Measurements from ENCODE around the gene SRCAP. TPM values are rescaled to one million over a fixed set of nuclear protein-coding genes. Genes with fewer than 3 reads are reported as not detected.

Gene SRCAP
- 14.5 TPM for polyA plus RNA-seq (2012; ENCODE audit: insufficient read length, low read depth)

- peak; percentile 85; the same call in 1 of the 2 replicates for TF ChIP-seq SIN3A (IDR thresholded peaks at IDR 0.05; ENCODE audit: borderline replicate concordance, insufficient read depth, low read length)
- TF ChIP-seq REST (IDR thresholded peaks at IDR 0.05; ENCODE audit: insufficient read depth in 1 of 2, low read depth in 2 of 2, low read length in 2 of 2) = no peak
- peak; percentile 55; the same call in 1 of the 2 replicates for TF ChIP-seq POLR2AphosphoS5 (IDR thresholded peaks at IDR 0.05; ENCODE audit: low read depth, low read length)
- peak; percentile 28 for TF ChIP-seq FOXP2 (optimal IDR thresholded peaks at IDR 0.05; ENCODE audit: borderline replicate concordance, extremely low read depth, extremely low read length, insufficient read depth)
- TF ChIP-seq TAF1 (IDR thresholded peaks at IDR 0.05; ENCODE audit: borderline replicate concordance, insufficient read depth, low read length) = peak; percentile 45; the same call in 1 of the 2 replicates
Observed at GRCh38 chr16:30698816-30699614, at the start of gene SRCAP. Gene SRCAP (plus strand): TSS chr16:30699171. CDS start chr16:30700825, 1,654 bp downstream.

- TF ChIP-seq TAF1 (IDR thresholded peaks at IDR 0.05; ENCODE audit: borderline replicate concordance, insufficient read depth, low read length) = no peak
- TF ChIP-seq POLR2AphosphoS5 (IDR thresholded peaks at IDR 0.05; ENCODE audit: low read depth, low read length) = no peak
- TF ChIP-seq REST (IDR thresholded peaks at IDR 0.05; ENCODE audit: insufficient read depth in 1 of 2, low read depth in 2 of 2, low read length in 2 of 2) = no peak
- TF ChIP-seq SIN3A (IDR thresholded peaks at IDR 0.05; ENCODE audit: borderline replicate concordance, insufficient read depth, low read length) = no peak
- no peak for TF ChIP-seq FOXP2 (optimal IDR thresholded peaks at IDR 0.05; ENCODE audit: borderline replicate concordance, extremely low read depth, extremely low read length, insufficient read depth)
Observed at GRCh38 chr16:30649725-30650368, 49.1 kb upstream of the SRCAP start.

GRCh38 chr16:30650369-30651123, 48.4 kb upstream of the SRCAP start, which contains the start of gene PRR14:
Gene PRR14 (plus strand): TSS chr16:30650960. CDS start chr16:30651646, 686 bp downstream.
- TF ChIP-seq SIN3A (IDR thresholded peaks at IDR 0.05; ENCODE audit: borderline replicate concordance, insufficient read depth, low read length) (peak; percentile 50; the same call in 1 of the 2 replicates), FOXP2 (optimal IDR thresholded peaks at IDR 0.05; ENCODE audit: borderline replicate concordance, extremely low read depth, extremely low read length, insufficient read depth) (no peak), POLR2AphosphoS5 (IDR thresholded peaks at IDR 0.05; ENCODE audit: low read depth, low read length) (no peak), TAF1 (IDR thresholded peaks at IDR 0.05; ENCODE audit: borderline replicate concordance, insufficient read depth, low read length) (peak; percentile 67; the same call in 1 of the 2 replicates)

- TF ChIP-seq POLR2AphosphoS5 (IDR thresholded peaks at IDR 0.05; ENCODE audit: low read depth, low read length) = no peak
- no peak for TF ChIP-seq REST (IDR thresholded peaks at IDR 0.05; ENCODE audit: insufficient read depth in 1 of 2, low read depth in 2 of 2, low read length in 2 of 2)
- TF ChIP-seq FOXP2 (optimal IDR thresholded peaks at IDR 0.05; ENCODE audit: borderline replicate concordance, extremely low read depth, extremely low read length, insufficient read depth) = no peak
- no peak for TF ChIP-seq SIN3A (IDR thresholded peaks at IDR 0.05; ENCODE audit: borderline replicate concordance, insufficient read depth, low read length)
- no peak for TF ChIP-seq TAF1 (IDR thresholded peaks at IDR 0.05; ENCODE audit: borderline replicate concordance, insufficient read depth, low read length)
Observed at GRCh38 chr16:30651124-30652004, 47.6 kb upstream of the SRCAP start.
